ENCODE data around the gene CISTR. TPM values are rescaled to one million over a fixed set of nuclear protein-coding genes. Genes with fewer than 3 reads are reported as not detected.

The CISTR gene
- total and polyA plus RNA-seq, 2 donors (not counting 3 experiments of a cell fraction or from before 2014, with no cell fraction given): not detected

GRCh38 chr12:53728206-53728605, 23.6 kb downstream of the CISTR start:
- H3K9me3 ChIP-seq (replicated peaks; ENCODE audit: control insufficient read depth, insufficient read depth, low read length): no peaks in the 10 kb centered on the region
- peaks cover 4 to 8% of the 10 kb centered on the region in 2 experiments for H3K27me3 ChIP-seq (ENCODE audit: control insufficient read depth in 2 of 2, insufficient read depth in 2 of 2, low read length in 2 of 2)
- CTCF ChIA-PET: interaction anchor here (0.9 to 4.8 kb wide), 6 partner anchors 16 to 52 kb away, joined by 3 to 34 read pairs (median 8); partner anchors contain the start of gene ATP5MC2
- no peaks in the 10 kb centered on the region for H3K79me2 ChIP-seq (ENCODE audit: control insufficient read depth, insufficient read depth, low read length)
- peaks cover 0 to 13% of the 10 kb centered on the region in 2 experiments for H3K36me3 ChIP-seq (ENCODE audit: control insufficient read depth in 2 of 2, extremely low read depth in 1 of 2, insufficient read depth in 2 of 2, low read length in 2 of 2)
- intact Hi-C loops (cut with micrococcal nuclease): no loop called here
- TF ChIP-seq JUN (IDR thresholded peaks at IDR 0.05; ENCODE audit: borderline replicate concordance, insufficient read depth, insufficient read length, low read depth) (no peak), POLR2AphosphoS5 (IDR thresholded peaks at IDR 0.05; ENCODE audit: insufficient read depth, low read depth, low read length) (no peak), FOS (IDR thresholded peaks at IDR 0.05; ENCODE audit: borderline replicate concordance, insufficient read depth, low read length) (no peak)
- DNase-seq (ENCODE audit: low read depth, low spot score) (no peak), FAIRE-seq (no peak)
- peaks cover 14% of the 10 kb centered on the region for H3K4me1 ChIP-seq (ENCODE audit: control insufficient read depth, extremely low read depth, insufficient read depth, low read length)
- no peaks in the 10 kb centered on the region for H3K9me1 ChIP-seq (replicated peaks; ENCODE audit: control insufficient read depth, extremely low read depth, insufficient read depth, low read length)
- no TSS peak for BruUV-seq (replicated peaks)
- H2AFZ ChIP-seq (ENCODE audit: low read depth, low read length): peak overlapping the region; percentile 86
- H3K4me2 ChIP-seq (ENCODE audit: insufficient read depth, low read length): no peak overlapping the region
- POLR2A ChIA-PET: no interaction called here
- H4K20me1 ChIP-seq (replicated peaks; ENCODE audit: control insufficient read depth, extremely low read depth, insufficient read depth, low read length): no peaks in the 10 kb centered on the region
- no peak overlapping the region for H3K9ac ChIP-seq (replicated peaks; ENCODE audit: extremely low read depth, insufficient read depth, low read length)
- peak overlapping the region in 1 of 3 experiments; percentile 85 for H3K4me3 ChIP-seq (replicated peaks in 1 of 3; ENCODE audit: insufficient read depth in 1 of 3, low read depth in 1 of 3, low read length in 3 of 3)
- dilution Hi-C loops (cut with MboI; ENCODE audit: extremely low pct_ligation_motif_present, low sequenced_read_pairs): no loop called here
- H3K27ac ChIP-seq (ENCODE audit: insufficient read depth, low read depth, low read length): no peak overlapping the region

DNA sequence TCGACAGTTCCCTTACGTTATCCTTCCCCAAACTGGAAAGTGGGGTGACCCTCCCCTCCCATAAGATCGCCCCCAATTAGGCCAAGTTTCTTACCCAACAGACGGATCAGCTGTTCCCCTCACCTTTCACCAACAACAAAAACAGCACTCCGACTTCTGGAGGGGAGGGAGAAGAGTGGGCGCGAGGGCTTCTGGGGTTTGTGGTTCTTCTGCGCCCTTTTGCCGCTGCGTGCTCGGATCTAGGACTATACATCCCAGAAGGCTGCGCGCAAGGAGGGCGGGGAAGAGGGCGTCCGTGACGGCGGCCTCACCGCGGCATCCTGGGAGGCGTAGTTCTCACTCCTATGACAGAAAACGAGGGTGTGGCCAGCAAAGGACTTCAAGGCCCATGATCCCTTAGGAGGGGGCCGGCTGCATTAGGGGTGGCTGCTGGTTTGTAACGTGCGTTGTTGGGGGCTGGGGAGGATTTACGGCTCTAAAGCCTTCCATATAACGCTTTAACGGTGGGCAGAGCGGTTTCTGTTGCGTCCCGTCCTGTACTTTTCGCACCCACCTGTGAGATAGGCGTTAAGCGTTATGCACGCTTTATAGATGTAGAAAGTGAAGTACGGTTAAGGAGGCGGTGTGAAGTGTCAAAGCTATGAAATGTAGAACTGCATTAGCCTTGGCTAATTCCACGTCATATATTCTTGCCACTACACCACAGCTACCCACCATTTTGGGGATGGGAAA, 24.3 kb downstream of the CISTR start, which contains the start of gene CALCOCO1:
Gene CALCOCO1, minus strand, starts transcription at position 143 of the 732 bp plus-strand sequence. CDS start 2,210 bp downstream, outside the sequence.
- Histone ChIP-seq H3K9ac (replicated peaks; ENCODE audit: extremely low read depth, insufficient read depth, low read length) (peak within 1 kb of the TSS; percentile 61), H3K36me3 (ENCODE audit: control insufficient read depth in 2 of 2, extremely low read depth in 1 of 2, insufficient read depth in 2 of 2, low read length in 2 of 2) (peaks cover 0 to 17% of the 10 kb centered on the region in 2 experiments), H2AFZ (ENCODE audit: low read depth, low read length) (peak within 1 kb of the TSS; percentile 86), H3K9me3 (replicated peaks; ENCODE audit: control insufficient read depth, insufficient read depth, low read length) (no peaks in the 10 kb centered on the region), H3K4me3 (replicated peaks in 1 of 3; ENCODE audit: insufficient read depth in 1 of 3, low read depth in 1 of 3, low read length in 3 of 3) (peak within 1 kb of the TSS; percentile 44 to 85 (median 56)), H3K4me1 (ENCODE audit: control insufficient read depth, extremely low read depth, insufficient read depth, low read length) (peaks cover 14% of the 10 kb centered on the region), H3K9me1 (replicated peaks; ENCODE audit: control insufficient read depth, extremely low read depth, insufficient read depth, low read length) (no peaks in the 10 kb centered on the region), H3K79me2 (ENCODE audit: control insufficient read depth, insufficient read depth, low read length) (no peaks in the 10 kb centered on the region), H3K27me3 (ENCODE audit: control insufficient read depth in 2 of 2, insufficient read depth in 2 of 2, low read length in 2 of 2) (peaks cover 4 to 8% of the 10 kb centered on the region in 2 experiments), H3K27ac (ENCODE audit: insufficient read depth, low read depth, low read length) (peak within 1 kb of the TSS; percentile 4), H3K4me2 (ENCODE audit: insufficient read depth, low read length) (peak within 1 kb of the TSS; percentile 79), H4K20me1 (replicated peaks; ENCODE audit: control insufficient read depth, extremely low read depth, insufficient read depth, low read length) (no peaks in the 10 kb centered on the region)
- CTCF ChIA-PET: interaction anchor here (0.6 to 4.8 kb wide), 9 partner anchors 13 to 52 kb away, joined by 3 to 34 read pairs (median 3); partner anchors contain the start of gene ATP5MC2
- intact Hi-C loops (cut with micrococcal nuclease) (loop anchor here (2.0 kb wide), 1 partner anchor 19 kb away; no protein-coding TSS in a partner anchor), dilution Hi-C loops (cut with MboI; ENCODE audit: extremely low pct_ligation_motif_present, low sequenced_read_pairs) (no loop called here)
- no TSS peak for BruUV-seq (replicated peaks)
- FAIRE-seq (peak; percentile 100), DNase-seq (ENCODE audit: low read depth, low spot score) (peak; percentile 100)
- POLR2A ChIA-PET: no interaction called here
- TF ChIP-seq POLR2A (IDR thresholded peaks at IDR 0.05; ENCODE audit: low read depth, low read length) (peak; percentile 73), POLR2AphosphoS5 (IDR thresholded peaks at IDR 0.05; ENCODE audit: insufficient read depth, low read depth, low read length) (peak; percentile 22), EZH2 (IDR thresholded peaks at IDR 0.05; ENCODE audit: borderline replicate concordance, low read depth, low read length, severe bottlenecking) (no peak), MYC (IDR thresholded peaks at IDR 0.05; ENCODE audit: low read depth, low read length) (no peak)
- TF ChIP-seq, protein P1, sequence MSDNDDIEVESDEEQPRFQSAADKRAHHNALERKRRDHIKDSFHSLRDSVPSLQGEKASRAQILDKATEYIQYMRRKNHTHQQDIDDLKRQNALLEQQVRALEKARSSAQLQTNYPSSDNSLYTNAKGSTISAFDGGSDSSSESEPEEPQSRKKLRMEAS (IDR thresholded peaks at IDR 0.05; ENCODE audit: insufficient read depth, insufficient read length): peak; percentile 4

Data from endothelial cell of umbilical vein (primary cell).